Vagina (tissue), 2 donors: Measurements from ENCODE around the gene SLC5A5.

Experiments used
- CTCF ChIP-seq, 3 experiments: fragments of 450-650 bp in 2 of 3; fragments of 200-600 bp in 1 of 3; sonication (generic) in 1 of 3; IDR thresholded peaks; one replicate each; pipeline ENCODE4 v1.5.1; 2017 to 2019; ENCODE audit warnings: antibody characterized with exemption in 3 of 3, mild to moderate bottlenecking in 2 of 3, moderate library complexity in 2 of 3
- POLR2A ChIP-seq, 2 donors: fragments of 450-650 bp; IDR thresholded peaks; one replicate each; pipeline ENCODE4 v1.6.1; 2017; ENCODE audit warnings: antibody characterized with exemption in 2 of 2, mild to moderate bottlenecking in 2 of 2, moderate library complexity in 2 of 2
- POLR2AphosphoS5 ChIP-seq, 2 donors: sonication (generic); formaldehyde crosslinking; IDR thresholded peaks; one replicate each; pipeline ENCODE4 v1.9.0; 2017; ENCODE audit warnings: antibody characterized with exemption in 2 of 2, mild to moderate bottlenecking in 2 of 2, low read depth in 1 of 2; ENCODE audit not compliant: insufficient read depth in 1 of 2

- no peak for TF ChIP-seq CTCF (IDR thresholded peaks at IDR 0.05)
- no peak for TF ChIP-seq POLR2A (IDR thresholded peaks at IDR 0.05)
- TF ChIP-seq POLR2AphosphoS5 (IDR thresholded peaks at IDR 0.05; ENCODE audit: insufficient read depth in 1 of 2, low read depth in 1 of 2): no peak
Measured at GRCh38 chr19:17848595-17849292, 23.0 kb upstream of the SLC5A5 start.
